Panc1 (cell line): ENCODE results near the gene FUT2. TPM values are rescaled to one million over a fixed set of nuclear protein-coding genes. Genes with fewer than 3 reads are reported as not detected.
A peak's percentile ranks its signal among the peaks of the same experiment; 100 is the strongest.

Experiments
- ATAC-seq: fragments of 200-7000 bp; cut with Tn5 transposase; 2 replicates; pipeline ENCODE4 v1.9.1; 2020; ENCODE audit warnings: mild to moderate bottlenecking, moderate library complexity
- BruUV-seq: library from RNA; stranded (reverse); fragments of 400-500 nt; replicated peaks from 2 replicates; lab custom pipeline; 2021; lab: Mats Ljungman, UMichigan
- CTCF ChIA-PET: fragments of 300-600 bp; sonication (Branson Sonifier 250); formaldehyde crosslinking; loops from one replicate; lab custom pipeline; 2022; ENCODE audit warnings: antibody characterized with exemption; lab: Charles Lee
- POLR2A ChIA-PET: fragments of 300-600 bp; sonication (Branson Sonifier 250); formaldehyde crosslinking; loops from one replicate; lab custom pipeline; 2022; ENCODE audit warnings: antibody characterized with exemption; lab: Charles Lee
- DNase-seq: peaks from one replicate; pipeline ENCODE4 v3.0.0-alpha.2; 2010; ENCODE audit warnings: low read depth, low spot score
- H3K27ac ChIP-seq: 2 replicates; pipeline ENCODE4 v1.5.1; 2011; ENCODE audit warnings: mild to moderate bottlenecking, low read length, inconsistent platforms
- H3K27me3 ChIP-seq: fragments of 200-500 bp; sonication (Bioruptor generic); 2 replicates; pipeline ENCODE4 v1.6.0; 2014; ENCODE audit warnings: low read length, inconsistent platforms; ENCODE audit not compliant: control insufficient read depth, insufficient read depth
- H3K36me3 ChIP-seq: fragments of 200-500 bp; sonication (Bioruptor generic); 2 replicates; pipeline ENCODE4 v1.5.1; 2014; ENCODE audit warnings: inconsistent platforms, mild to moderate bottlenecking, low read length, moderate library complexity; ENCODE audit not compliant: control insufficient read depth, insufficient read depth
- H3K4me1 ChIP-seq: 2 replicates; pipeline ENCODE4 v1.5.1; 2011; ENCODE audit warnings: inconsistent platforms, mild to moderate bottlenecking, low read length, moderate library complexity; ENCODE audit not compliant: control insufficient read depth, insufficient read depth
- H3K4me3 ChIP-seq, 2 experiments: 2 replicates each; pipeline ENCODE4 v1.5.1; 2011 to 2012; ENCODE audit warnings: low read depth in 2 of 2, low read length in 2 of 2, mild to moderate bottlenecking in 2 of 2, inconsistent platforms in 1 of 2, moderate library complexity in 1 of 2
- H3K9me3 ChIP-seq: fragments of 200-500 bp; sonication (Bioruptor generic); 2 replicates; pipeline ENCODE4 v1.5.1; 2014; ENCODE audit warnings: low read depth, mild to moderate bottlenecking, inconsistent platforms, low read length, moderate library complexity; ENCODE audit not compliant: control insufficient read depth, insufficient read depth
- POLR2AphosphoS5 ChIP-seq: IDR thresholded peaks from 2 replicates; pipeline ENCODE4 v1.6.1; 2012; ENCODE audit warnings: mild to moderate bottlenecking, low read depth, low read length, moderate library complexity
- SIN3A ChIP-seq: IDR thresholded peaks from 2 replicates; pipeline ENCODE4 v1.6.1; 2012; ENCODE audit warnings: low read depth, mild to moderate bottlenecking, low read length, moderate library complexity, borderline replicate concordance; ENCODE audit not compliant: insufficient read depth
- TCF7L2 ChIP-seq: IDR thresholded peaks from 2 replicates; pipeline ENCODE4 v1.6.1; 2011; ENCODE audit warnings: mild to moderate bottlenecking, low read depth, low read length, inconsistent platforms
- in situ Hi-C: cut with HindIII; loops from 2 replicates; pipeline ENCODE4 v1.10.0; 2016; ENCODE audit warnings: low sequenced_read_pairs, low pct_unique_long_range_greater_than_20kb
- intact Hi-C: fragments of 100-400 bp; cut with micrococcal nuclease; formaldehyde crosslinking; loops from one replicate; pipeline ENCODE4 v1.10.0; 2022; ENCODE audit not compliant: unreplicated experiment
- total RNA-seq: library from RNA; stranded (reverse); gene quantifications from one replicate; pipeline ENCODE4 v1.2.1, GENCODE V29; 2021; ENCODE audit not compliant: unreplicated experiment
- TF ChIP-seq, protein P1 (sequence below): fragments of 450-650 bp; IDR thresholded peaks from 2 replicates; pipeline ENCODE4 v1.5.1; 2017; ENCODE audit warnings: mild to moderate bottlenecking
- TF ChIP-seq, protein P2 (sequence below), 2 experiments: IDR thresholded peaks; 2 replicates each; pipeline ENCODE4 v1.6.1; 2011 to 2012; ENCODE audit warnings: low read depth in 2 of 2, control low read depth in 1 of 2, low read length in 1 of 2, mild to moderate bottlenecking in 1 of 2, moderate library complexity in 1 of 2; ENCODE audit not compliant: insufficient read depth in 1 of 2

The FUT2 gene
- total RNA-seq, 1 experiment from 2014 or later = 0.08 TPM

GRCh38 chr19:48746738-48747575 is 51.2 kb downstream of the FUT2 start, which contains the start of gene IZUMO1:
IZUMO1 (minus strand) TSS chr19:48746909; CDS start chr19:48745859, 1,050 bp downstream.
- no peak for TF ChIP-seq POLR2AphosphoS5
- TF ChIP-seq, protein P1, sequence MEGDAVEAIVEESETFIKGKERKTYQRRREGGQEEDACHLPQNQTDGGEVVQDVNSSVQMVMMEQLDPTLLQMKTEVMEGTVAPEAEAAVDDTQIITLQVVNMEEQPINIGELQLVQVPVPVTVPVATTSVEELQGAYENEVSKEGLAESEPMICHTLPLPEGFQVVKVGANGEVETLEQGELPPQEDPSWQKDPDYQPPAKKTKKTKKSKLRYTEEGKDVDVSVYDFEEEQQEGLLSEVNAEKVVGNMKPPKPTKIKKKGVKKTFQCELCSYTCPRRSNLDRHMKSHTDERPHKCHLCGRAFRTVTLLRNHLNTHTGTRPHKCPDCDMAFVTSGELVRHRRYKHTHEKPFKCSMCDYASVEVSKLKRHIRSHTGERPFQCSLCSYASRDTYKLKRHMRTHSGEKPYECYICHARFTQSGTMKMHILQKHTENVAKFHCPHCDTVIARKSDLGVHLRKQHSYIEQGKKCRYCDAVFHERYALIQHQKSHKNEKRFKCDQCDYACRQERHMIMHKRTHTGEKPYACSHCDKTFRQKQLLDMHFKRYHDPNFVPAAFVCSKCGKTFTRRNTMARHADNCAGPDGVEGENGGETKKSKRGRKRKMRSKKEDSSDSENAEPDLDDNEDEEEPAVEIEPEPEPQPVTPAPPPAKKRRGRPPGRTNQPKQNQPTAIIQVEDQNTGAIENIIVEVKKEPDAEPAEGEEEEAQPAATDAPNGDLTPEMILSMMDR = no peak
- TF ChIP-seq SIN3A = no peak
- TF ChIP-seq, protein P2, sequence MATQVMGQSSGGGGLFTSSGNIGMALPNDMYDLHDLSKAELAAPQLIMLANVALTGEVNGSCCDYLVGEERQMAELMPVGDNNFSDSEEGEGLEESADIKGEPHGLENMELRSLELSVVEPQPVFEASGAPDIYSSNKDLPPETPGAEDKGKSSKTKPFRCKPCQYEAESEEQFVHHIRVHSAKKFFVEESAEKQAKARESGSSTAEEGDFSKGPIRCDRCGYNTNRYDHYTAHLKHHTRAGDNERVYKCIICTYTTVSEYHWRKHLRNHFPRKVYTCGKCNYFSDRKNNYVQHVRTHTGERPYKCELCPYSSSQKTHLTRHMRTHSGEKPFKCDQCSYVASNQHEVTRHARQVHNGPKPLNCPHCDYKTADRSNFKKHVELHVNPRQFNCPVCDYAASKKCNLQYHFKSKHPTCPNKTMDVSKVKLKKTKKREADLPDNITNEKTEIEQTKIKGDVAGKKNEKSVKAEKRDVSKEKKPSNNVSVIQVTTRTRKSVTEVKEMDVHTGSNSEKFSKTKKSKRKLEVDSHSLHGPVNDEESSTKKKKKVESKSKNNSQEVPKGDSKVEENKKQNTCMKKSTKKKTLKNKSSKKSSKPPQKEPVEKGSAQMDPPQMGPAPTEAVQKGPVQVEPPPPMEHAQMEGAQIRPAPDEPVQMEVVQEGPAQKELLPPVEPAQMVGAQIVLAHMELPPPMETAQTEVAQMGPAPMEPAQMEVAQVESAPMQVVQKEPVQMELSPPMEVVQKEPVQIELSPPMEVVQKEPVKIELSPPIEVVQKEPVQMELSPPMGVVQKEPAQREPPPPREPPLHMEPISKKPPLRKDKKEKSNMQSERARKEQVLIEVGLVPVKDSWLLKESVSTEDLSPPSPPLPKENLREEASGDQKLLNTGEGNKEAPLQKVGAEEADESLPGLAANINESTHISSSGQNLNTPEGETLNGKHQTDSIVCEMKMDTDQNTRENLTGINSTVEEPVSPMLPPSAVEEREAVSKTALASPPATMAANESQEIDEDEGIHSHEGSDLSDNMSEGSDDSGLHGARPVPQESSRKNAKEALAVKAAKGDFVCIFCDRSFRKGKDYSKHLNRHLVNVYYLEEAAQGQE (IDR thresholded peaks at IDR 0.05; ENCODE audit: insufficient read depth in 1 of 2, low read depth in 2 of 2, low read length in 1 of 2) = no peak
- no peak for TF ChIP-seq TCF7L2
- Histone ChIP-seq H3K27ac (peak within 1 kb of the TSS; percentile 54), H3K9me3 (no peaks in the 10 kb centered on the region), H3K27me3 (no peaks in the 10 kb centered on the region), H3K36me3 (peaks cover 1% of the 10 kb centered on the region; the same call in 1 of the 2 replicates), H3K4me3 (peak within 1 kb of the TSS; percentile 50 to 53), H3K4me1 (no peaks in the 10 kb centered on the region; the same call in 1 of the 2 replicates)
- in situ Hi-C loops (no loop called here), intact Hi-C loops (no loop called here)
- DNase-seq (peak; percentile 48), ATAC-seq (peak; percentile 94)
- ChIA-PET POLR2A (no interaction called here), CTCF (no interaction called here)
- no TSS peak for BruUV-seq

GRCh38 chr19:48749571-48750198 is 53.9 kb downstream of the FUT2 start:
- H3K9me3 ChIP-seq = no peaks in the 10 kb centered on the region
- intact Hi-C loops (no loop called here), in situ Hi-C loops (no loop called here)
- ChIA-PET CTCF (no interaction called here), POLR2A (no interaction called here)
- BruUV-seq = no TSS peak
- no peaks in the 10 kb centered on the region for H3K27me3 ChIP-seq
- peaks cover 5% of the 10 kb centered on the region; the same call in 1 of the 2 replicates for H3K36me3 ChIP-seq
- TF ChIP-seq, protein P2 (IDR thresholded peaks at IDR 0.05; ENCODE audit: insufficient read depth in 1 of 2, low read depth in 2 of 2, low read length in 1 of 2) = no peak
- TF ChIP-seq POLR2AphosphoS5 = no peak
- no peak for TF ChIP-seq SIN3A
- H3K4me3 ChIP-seq = no peak overlapping the region
- no peaks in the 10 kb centered on the region; the same call in 1 of the 2 replicates for H3K4me1 ChIP-seq
- DNase-seq (no peak), ATAC-seq (no peak)
- H3K27ac ChIP-seq = no peak overlapping the region
